Fibroblast of lung (primary cell): ENCODE data around the gene DLL4. TPM values are rescaled to one million over a fixed set of nuclear protein-coding genes. Genes with fewer than 3 reads are reported as not detected.

Source experiments
- DNase-seq, 2 donors: peaks; one replicate each; pipeline versions ENCODE4 v3.0.0 to v3.0.0-alpha.2; 2010; ENCODE audit warnings: low read depth in 2 of 2
- H2AFZ ChIP-seq: 2 replicates; pipeline ENCODE4 v1.5.1; 2012; ENCODE audit warnings: low read length, control low read depth, inconsistent platforms
- H3K27ac ChIP-seq: 2 replicates; pipeline ENCODE4 v1.5.1; 2011; ENCODE audit warnings: low read length, control low read depth; ENCODE audit not compliant: insufficient read depth
- H3K27me3 ChIP-seq: 2 replicates; pipeline ENCODE4 v1.5.1; 2011; ENCODE audit warnings: mild to moderate bottlenecking, low read length; ENCODE audit not compliant: control insufficient read depth, insufficient read depth
- H3K36me3 ChIP-seq: 2 replicates; pipeline ENCODE4 v1.5.1; 2011; ENCODE audit warnings: low read length; ENCODE audit not compliant: control insufficient read depth, insufficient read depth
- H3K4me1 ChIP-seq: 2 replicates; pipeline ENCODE4 v1.5.1; 2011; ENCODE audit warnings: low read length; ENCODE audit not compliant: control insufficient read depth, insufficient read depth; ENCODE audit errors: extremely low read depth
- H3K4me2 ChIP-seq: 2 replicates; pipeline ENCODE4 v1.5.1; 2011; ENCODE audit warnings: low read length, control low read depth; ENCODE audit not compliant: insufficient read depth; ENCODE audit errors: extremely low read depth
- H3K4me3 ChIP-seq, 4 experiments: fragments of 200-600 bp in 1 of 4; sonication (generic) in 1 of 4; replicated peaks in 1 of 4; 2 replicates each; pipeline ENCODE4 v1.5.1; 2011 to 2016; ENCODE audit warnings: low read length in 4 of 4, low read depth in 3 of 4, mild to moderate bottlenecking in 3 of 4, control low read depth in 2 of 4, inconsistent platforms in 1 of 4, mixed read lengths in 1 of 4; ENCODE audit not compliant: insufficient read depth in 1 of 4; ENCODE audit errors: control extremely low read depth in 1 of 4
- H3K79me2 ChIP-seq: 2 replicates; pipeline ENCODE4 v1.5.1; 2012; ENCODE audit warnings: mild to moderate bottlenecking, low read length, inconsistent platforms; ENCODE audit not compliant: control insufficient read depth, insufficient read depth
- H3K9ac ChIP-seq: 2 replicates; pipeline ENCODE4 v1.5.1; 2011; ENCODE audit warnings: mild to moderate bottlenecking, low read length, control low read depth; ENCODE audit not compliant: insufficient read depth
- H3K9me3 ChIP-seq: 2 replicates; pipeline ENCODE4 v1.5.1; 2012; ENCODE audit warnings: low read depth, low read length; ENCODE audit not compliant: control insufficient read depth, insufficient read depth
- H4K20me1 ChIP-seq: 2 replicates; pipeline ENCODE4 v1.5.1; 2011; ENCODE audit warnings: low read length; ENCODE audit not compliant: control insufficient read depth, insufficient read depth; ENCODE audit errors: extremely low read depth
- EZH2 ChIP-seq: IDR thresholded peaks from 2 replicates; pipeline ENCODE4 v1.5.1; 2012; ENCODE audit warnings: low read length, control low read depth, mild to moderate bottlenecking; ENCODE audit errors: missing control alignments
- polyA plus RNA-seq, 2 donors: library from polyadenylated mRNA; depleted of rRNA in 1 of 2; stranded (reverse) in 1 of 2; unstranded in 1 of 2; fragments of >200 nt; gene quantifications; 2 replicates each; pipeline ENCODE4 v1.2.1, GENCODE V29; 2011 to 2012; ENCODE audit warnings: missing spikeins in 1 of 2
- total RNA-seq: library from RNA; depleted of rRNA; stranded (reverse); fragments of >200 nt; gene quantifications from 2 replicates; pipeline ENCODE4 v1.2.1, GENCODE V29; 2014
- TF ChIP-seq, protein P1 (sequence below), 2 donors: IDR thresholded peaks in 1 of 2; conservative IDR thresholded peaks in 1 of 2; 1 replicate in 1 of 2; 2 replicates in 1 of 2; pipeline ENCODE4 v1.5.1; 2011 to 2012; ENCODE audit warnings: low read length in 2 of 2, control low read depth in 1 of 2, inconsistent platforms in 1 of 2, low read depth in 1 of 2, mild to moderate bottlenecking in 1 of 2

DLL4 gene
- total and polyA plus RNA-seq, 2 donors (not counting 1 experiment from before 2014, with no cell fraction given) = under 0.01 to 0.18 TPM

DNA sequence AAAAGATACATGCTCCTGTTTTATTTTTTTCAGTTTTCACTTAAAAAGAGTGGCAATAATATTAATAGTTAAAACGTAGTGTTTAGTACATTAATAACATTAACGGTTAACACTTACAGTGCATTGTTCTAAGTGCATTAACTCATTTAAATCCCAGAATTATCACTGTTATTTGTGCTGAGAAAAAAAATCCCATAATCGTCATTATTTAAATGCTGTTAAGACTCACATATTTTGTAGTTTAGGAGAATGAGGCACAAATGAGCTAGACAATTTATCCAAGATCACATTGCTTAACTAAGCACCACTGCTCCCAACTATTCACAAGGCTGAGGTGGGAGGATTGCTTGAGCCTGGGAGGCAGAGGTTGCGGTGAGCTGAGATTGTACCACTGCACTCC lies 59.0 kb downstream of the DLL4 start:
- TF ChIP-seq EZH2 = no peak
- TF ChIP-seq, protein P1, sequence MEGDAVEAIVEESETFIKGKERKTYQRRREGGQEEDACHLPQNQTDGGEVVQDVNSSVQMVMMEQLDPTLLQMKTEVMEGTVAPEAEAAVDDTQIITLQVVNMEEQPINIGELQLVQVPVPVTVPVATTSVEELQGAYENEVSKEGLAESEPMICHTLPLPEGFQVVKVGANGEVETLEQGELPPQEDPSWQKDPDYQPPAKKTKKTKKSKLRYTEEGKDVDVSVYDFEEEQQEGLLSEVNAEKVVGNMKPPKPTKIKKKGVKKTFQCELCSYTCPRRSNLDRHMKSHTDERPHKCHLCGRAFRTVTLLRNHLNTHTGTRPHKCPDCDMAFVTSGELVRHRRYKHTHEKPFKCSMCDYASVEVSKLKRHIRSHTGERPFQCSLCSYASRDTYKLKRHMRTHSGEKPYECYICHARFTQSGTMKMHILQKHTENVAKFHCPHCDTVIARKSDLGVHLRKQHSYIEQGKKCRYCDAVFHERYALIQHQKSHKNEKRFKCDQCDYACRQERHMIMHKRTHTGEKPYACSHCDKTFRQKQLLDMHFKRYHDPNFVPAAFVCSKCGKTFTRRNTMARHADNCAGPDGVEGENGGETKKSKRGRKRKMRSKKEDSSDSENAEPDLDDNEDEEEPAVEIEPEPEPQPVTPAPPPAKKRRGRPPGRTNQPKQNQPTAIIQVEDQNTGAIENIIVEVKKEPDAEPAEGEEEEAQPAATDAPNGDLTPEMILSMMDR (conservative IDR thresholded peaks at IDR 0.05 in 1 of 2, IDR thresholded peaks at IDR 0.05 in 1 of 2; ENCODE audit: low read depth in 1 of 2, low read length in 2 of 2) = no peak
- H3K4me2 ChIP-seq = no peak overlapping the region
- no peak for DNase-seq
- H3K4me3 ChIP-seq = no peak overlapping the region
- no peak overlapping the region for H3K9ac ChIP-seq
- H2AFZ ChIP-seq = no peak overlapping the region
- no peaks in the 10 kb centered on the region for H3K27me3 ChIP-seq
- no peaks in the 10 kb centered on the region for H3K79me2 ChIP-seq
- H3K27ac ChIP-seq = no peak overlapping the region
- no peaks in the 10 kb centered on the region for H4K20me1 ChIP-seq
- no peaks in the 10 kb centered on the region for H3K9me3 ChIP-seq
- H3K4me1 ChIP-seq = peaks cover 26% of the 10 kb centered on the region
- peaks cover 6% of the 10 kb centered on the region for H3K36me3 ChIP-seq

Other genes with a start within 250 kb of the DLL4 start
- 0.77 and 1.3 TPM in 2 replicates for gene RAD51, start 234.2 kb upstream of the DLL4 start, total RNA-seq
- gene RAD51, start 234.2 kb upstream of the DLL4 start, polyA plus RNA-seq = 5.0 and 10.3 TPM in 2 replicates
- 14.1 and 16.0 TPM in 2 replicates for gene RMDN3, start 174.1 kb upstream of the DLL4 start, total RNA-seq
- 18.9 and 22.7 TPM in 2 replicates for gene RMDN3, start 174.1 kb upstream of the DLL4 start, polyA plus RNA-seq
- gene GCHFR, start 165.3 kb upstream of the DLL4 start, total RNA-seq = 1.8 and 2.5 TPM in 2 replicates
- 1.4 and 1.6 TPM in 2 replicates for gene GCHFR, start 165.3 kb upstream of the DLL4 start, polyA plus RNA-seq
- gene C15orf62, start 159.4 kb upstream of the DLL4 start, total RNA-seq = under 0.01 and 0.17 TPM in 2 replicates
- gene C15orf62, start 159.4 kb upstream of the DLL4 start, polyA plus RNA-seq = 0.02 TPM in 1 of 2 replicates, not detected in the other
- gene ZFYVE19, start 122.3 kb upstream of the DLL4 start, total RNA-seq = 21.3 and 23.6 TPM in 2 replicates
- 14.1 and 26.2 TPM in 2 replicates for gene ZFYVE19, start 122.3 kb upstream of the DLL4 start, polyA plus RNA-seq
- 12.8 and 17.7 TPM in 2 replicates for gene DNAJC17, start 121.9 kb upstream of the DLL4 start, total RNA-seq
- 41.8 and 51.3 TPM in 2 replicates for gene DNAJC17, start 121.9 kb upstream of the DLL4 start, polyA plus RNA-seq
- gene PPP1R14D, start 100.6 kb upstream of the DLL4 start, total RNA-seq = not detected in 2 replicates
- not detected in 2 replicates for gene PPP1R14D, start 100.6 kb upstream of the DLL4 start, polyA plus RNA-seq
- under 0.01 TPM in 2 replicates for gene SPINT1, start 85.3 kb upstream of the DLL4 start, total RNA-seq
- gene SPINT1, start 85.3 kb upstream of the DLL4 start, polyA plus RNA-seq = 0.09 and 0.16 TPM in 2 replicates
- gene RHOV, start 55.1 kb upstream of the DLL4 start, total RNA-seq = under 0.01 TPM in 1 of 2 replicates, not detected in the other
- gene RHOV, start 55.1 kb upstream of the DLL4 start, polyA plus RNA-seq = not detected in 2 replicates
- 33.4 and 36.7 TPM in 2 replicates for gene VPS18, start 34.9 kb upstream of the DLL4 start, total RNA-seq
- 15.5 and 21.3 TPM in 2 replicates for gene VPS18, start 34.9 kb upstream of the DLL4 start, polyA plus RNA-seq
- gene CHAC1, start 24.1 kb downstream of the DLL4 start, total RNA-seq = 33.1 and 62.6 TPM in 2 replicates
- gene CHAC1, start 24.1 kb downstream of the DLL4 start, polyA plus RNA-seq = 7.5 and 14.8 TPM in 2 replicates
- gene INO80, start 186.9 kb downstream of the DLL4 start, total RNA-seq = 22.3 and 34.0 TPM in 2 replicates
- 5.7 and 6.0 TPM in 2 replicates for gene INO80, start 186.9 kb downstream of the DLL4 start, polyA plus RNA-seq